Body of pancreas (tissue), 4 donors: ENCODE measurements around the gene FGA. TPM values are rescaled to one million over a fixed set of nuclear protein-coding genes. Genes with fewer than 3 reads are reported as not detected.
A peak's percentile ranks its signal among the peaks of the same experiment; 100 is the strongest.

Experiments
- ATAC-seq: fragments of 150-250 bp; one replicate; pipeline ENCODE4 v1.9.1; 2016
- DNase-seq, 4 donors: peaks; one replicate each; pipeline ENCODE4 v3.0.0-alpha.2; 2019
- H3K27ac ChIP-seq, 4 donors: fragments of 200-600 bp; sonication (generic); 1 replicate in 3 of 4; 2 replicates in 1 of 4; pipeline versions ENCODE4 v1.5.1 to v1.6.1; 2016 to 2019; ENCODE audit warnings: mild to moderate bottlenecking in 1 of 4, mixed read lengths in 1 of 4, moderate library complexity in 1 of 4
- H3K27me3 ChIP-seq, 2 donors: fragments of 200-600 bp; sonication (generic); one replicate each; pipeline ENCODE4 v1.6.0; 2016; ENCODE audit warnings: mild to moderate bottlenecking in 1 of 2
- H3K36me3 ChIP-seq, 2 donors: fragments of 200-600 bp; sonication (generic); replicated peaks in 1 of 2; 2 replicates each; pipeline ENCODE4 v1.5.1; 2016; ENCODE audit warnings: low read depth in 2 of 2; ENCODE audit not compliant: insufficient read depth in 1 of 2
- H3K4me1 ChIP-seq: fragments of 200-600 bp; sonication (generic); one replicate; pipeline ENCODE4 v1.6.0; 2016
- H3K4me3 ChIP-seq, 2 donors: fragments of 200-600 bp; sonication (generic); 1 replicate in 1 of 2; 2 replicates in 1 of 2; pipeline ENCODE4 v1.5.1; 2016 to 2019
- H3K9me3 ChIP-seq, 3 donors: fragments of 200-600 bp; sonication (generic); 1 replicate in 2 of 3; 2 replicates in 1 of 3; pipeline ENCODE4 v1.5.1; 2016
- CTCF ChIP-seq, 7 experiments: fragments of 450-650 bp in 4 of 7; fragments of 200-600 bp in 3 of 7; sonication (generic) in 3 of 7; IDR thresholded peaks; one replicate each; pipeline ENCODE4 v1.5.1; 2016 to 2019; ENCODE audit warnings: antibody characterized with exemption in 7 of 7
- POLR2A ChIP-seq, 3 donors: fragments of 450-650 bp; IDR thresholded peaks; one replicate each; pipeline ENCODE4 v1.6.1; 2016; ENCODE audit warnings: antibody characterized with exemption in 3 of 3, mild to moderate bottlenecking in 2 of 3
- WGBS, 2 donors: methylation state at CpG; one replicate each; pipeline ENCODE4 v1.1.5; 2017; 5-methylcytosine and 5-hydroxymethylcytosine counted together
- intact Hi-C: fragments of 100-400 bp; cut with DNase I; formaldehyde crosslinking; loops from one replicate; pipeline ENCODE4 v1.15.1; 2023
- total RNA-seq, 2 donors: library from RNA; depleted of rRNA; stranded (reverse); fragments of >200 nt; gene quantifications; one replicate each; pipeline ENCODE4 v1.1.0, GENCODE V29; 2016

Gene FGA
- total RNA-seq, 2 donors from 2014 or later = 1.0 TPM; not detected in 1

- no peaks in the 10 kb centered on the region for H3K9me3 ChIP-seq
- H3K27me3 ChIP-seq = no peaks in the 10 kb centered on the region
- no peaks in the 10 kb centered on the region for H3K36me3 ChIP-seq
- ATAC-seq (peak; percentile 78), DNase-seq (peak in 2 of 4 donors; percentile 7 to 28)
- WGBS, 2 donors = 56 to 57% methylated on average over 9 of the region's 9 CpGs
- TF ChIP-seq CTCF (IDR thresholded peaks at IDR 0.05) (peak; percentile 13 to 77 (median 64)), POLR2A (IDR thresholded peaks at IDR 0.05) (no peak)
- no peak overlapping the region for H3K4me3 ChIP-seq
- H3K27ac ChIP-seq = no peak overlapping the region
- intact Hi-C loops = loop anchor here (5.0 to 10.0 kb wide), 2 partner anchors 63 to 215 kb away; no protein-coding TSS in a partner anchor
- peaks cover 7% of the 10 kb centered on the region for H3K4me1 ChIP-seq
These were observed 30.8 kb downstream of the FGA start for GRCh38 chr4:154559494-154560418.

- 50 to 68% methylated on average over 1 of the region's 1 CpG for WGBS, 2 donors
- no peak for ATAC-seq
- intact Hi-C loops = loop anchor here (5.0 to 10.0 kb wide), 2 partner anchors 63 to 216 kb away; no protein-coding TSS in a partner anchor
These were observed 31.4 kb downstream of the FGA start for GRCh38 chr4:154559141-154559493.

GRCh38 chr4:154551872-154552686, 38.5 kb downstream of the FGA start:
- DNase-seq (peak; percentile 82 to 86 (median 84)), ATAC-seq (peak; percentile 81)
- Histone ChIP-seq H3K36me3 (no peaks in the 10 kb centered on the region), H3K4me3 (no peak overlapping the region), H3K9me3 (no peaks in the 10 kb centered on the region), H3K4me1 (peaks cover 12% of the 10 kb centered on the region), H3K27me3 (no peaks in the 10 kb centered on the region), H3K27ac (no peak overlapping the region)
- intact Hi-C loops = loop anchor here (10.0 kb wide), 1 partner anchor 223 kb away; no protein-coding TSS in a partner anchor
- TF ChIP-seq CTCF (IDR thresholded peaks at IDR 0.05) = peak; percentile 64 to 89 (median 84)
- no peak for TF ChIP-seq POLR2A (IDR thresholded peaks at IDR 0.05)
- 17 to 22% methylated on average over 6 of the region's 6 CpGs for WGBS, 2 donors

More at GRCh38 chr4:154559141-154559493, 31.4 kb downstream of the FGA start:
- H3K4me1 ChIP-seq = peaks cover 7% of the 10 kb centered on the region
- no peaks in the 10 kb centered on the region for H3K36me3 ChIP-seq
- no peak for DNase-seq
- no peaks in the 10 kb centered on the region for H3K27me3 ChIP-seq
- no peak overlapping the region for H3K4me3 ChIP-seq
- H3K9me3 ChIP-seq = no peaks in the 10 kb centered on the region
- no peak overlapping the region for H3K27ac ChIP-seq
- TF ChIP-seq CTCF (IDR thresholded peaks at IDR 0.05) = no peak
- no peak for TF ChIP-seq POLR2A (IDR thresholded peaks at IDR 0.05)

- ATAC-seq = peak; percentile 99
- Histone ChIP-seq H3K27ac (peak within 1 kb of the TSS in 3 of 4 donors; percentile 64 to 83 (median 75)), H3K4me1 (peaks cover 12% of the 10 kb centered on the region), H3K9me3 (no peaks in the 10 kb centered on the region), H3K36me3 (peaks cover 0 to 4% of the 10 kb centered on the region in 2 donors), H3K4me3 (peak within 1 kb of the TSS; percentile 50 to 95), H3K27me3 (no peaks in the 10 kb centered on the region)
- DNase-seq = peak; percentile 97 to 99 (median 98)
- WGBS, 2 donors = 0 to 1% methylated on average over 35 to 51 of the region's 51 CpGs
- peak; percentile 38 to 75 (median 73) for TF ChIP-seq POLR2A (IDR thresholded peaks at IDR 0.05)
- TF ChIP-seq CTCF (IDR thresholded peaks at IDR 0.05) = peak in 5 of 7 experiments; percentile 15 to 66 (median 53)
- intact Hi-C loops = loop anchor here (10.0 kb wide), 1 partner anchor 225 kb away; no protein-coding TSS in a partner anchor
These were observed 40.4 kb downstream of the FGA start, which contains the start of gene PLRG1 for GRCh38 chr4:154549894-154550790. Gene PLRG1 (minus strand): TSS chr4:154550400. CDS start chr4:154550308, 92 bp downstream.
